GM12801 (cell line): ENCODE results near the gene KCP.

ENCODE experiments used
- CTCF ChIP-seq: IDR thresholded peaks from one replicate; pipeline ENCODE4 v1.5.1; 2011; ENCODE audit warnings: control low read depth; ENCODE audit not compliant: insufficient read length; ENCODE audit errors: extremely low read depth

The KCP gene

DNA sequence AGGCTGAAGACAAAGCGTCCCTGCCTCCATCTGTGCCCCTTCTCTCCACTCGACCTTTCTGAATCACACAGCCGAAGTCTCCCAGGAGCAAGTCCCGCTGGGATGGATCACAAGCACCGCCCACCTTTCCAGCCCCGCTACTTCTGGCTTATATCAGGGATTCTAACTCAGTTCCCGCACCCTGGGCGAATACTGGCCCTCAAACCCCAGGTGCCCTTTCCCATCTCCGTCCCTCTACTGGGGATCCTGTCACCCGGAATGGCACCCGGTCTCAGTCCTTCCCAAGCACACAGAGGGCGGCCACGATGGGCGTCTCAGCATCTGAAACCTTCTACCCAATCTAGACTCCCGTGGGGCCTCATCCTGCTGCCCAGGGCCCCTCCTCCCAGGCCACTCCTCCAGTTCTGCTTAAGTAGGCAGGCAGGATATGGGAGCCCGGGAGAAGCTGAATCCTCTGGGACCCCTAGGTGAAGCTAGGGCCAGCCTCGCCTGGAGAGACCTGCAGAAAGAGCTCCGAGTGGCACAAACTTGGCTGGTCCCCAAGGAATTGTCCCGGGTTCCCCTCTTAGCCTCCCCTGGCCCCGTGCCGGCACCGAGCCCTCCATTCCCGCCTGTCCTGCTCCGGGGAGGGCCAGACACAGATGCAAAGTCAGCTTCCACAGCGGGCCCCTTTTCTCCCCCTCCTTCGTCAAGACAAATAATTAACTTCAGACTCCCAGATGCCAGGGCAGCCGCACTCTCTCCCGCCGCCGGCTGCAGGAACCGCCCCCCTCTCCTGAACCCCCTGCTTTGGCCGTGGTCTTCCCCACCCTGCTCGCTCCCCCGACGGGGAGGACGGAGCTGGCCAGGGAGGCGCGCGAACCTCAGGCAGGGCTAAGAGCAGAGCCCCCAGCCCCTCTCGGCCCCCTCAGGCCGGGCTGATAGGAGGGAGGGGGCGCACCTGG lies 612 bp downstream of the KCP start:
- no peak for TF ChIP-seq CTCF

- no peak for TF ChIP-seq CTCF
Measured at GRCh38 chr7:128908750-128909624, 1.5 kb downstream of the KCP start.

DNA sequence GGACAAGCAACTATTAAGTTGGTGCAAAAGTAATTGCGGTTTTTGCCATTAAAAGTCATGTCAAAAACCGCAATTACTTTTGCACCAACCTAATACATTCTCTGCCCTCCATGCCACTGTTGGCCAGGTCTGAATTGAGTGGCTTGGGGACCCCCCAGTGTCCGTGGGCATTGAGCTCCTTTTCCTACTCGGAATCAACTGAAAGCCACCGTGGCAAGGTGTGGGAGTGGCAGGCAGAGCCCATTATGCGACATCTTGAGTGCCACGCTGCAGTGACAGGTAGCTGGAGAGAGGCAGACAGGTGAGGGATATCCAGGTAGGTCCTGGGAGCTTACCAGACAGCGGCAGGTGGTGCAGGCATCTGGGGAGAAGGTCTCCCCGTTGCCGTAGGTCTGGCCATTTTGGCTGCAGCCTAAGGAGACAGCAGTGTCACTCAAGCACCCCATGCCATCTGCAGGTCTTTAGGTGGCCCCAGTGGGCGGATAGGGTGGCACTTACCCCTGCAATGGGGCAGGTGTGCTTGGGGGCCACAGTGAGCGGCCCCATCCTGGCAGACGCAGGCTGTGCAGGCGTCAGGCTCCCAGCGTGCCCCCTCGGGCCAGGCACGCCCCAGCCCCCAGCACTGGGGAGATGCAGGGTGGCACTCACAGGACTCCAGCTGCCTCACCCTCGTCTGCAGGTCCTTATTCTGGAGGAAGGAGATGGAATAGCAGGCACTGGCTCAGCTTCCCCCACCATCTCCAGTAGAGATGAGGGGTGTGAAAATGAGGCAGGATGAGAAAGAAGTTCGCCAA lies 3.5 kb downstream of the KCP start:
- no peak for TF ChIP-seq CTCF

GRCh38 chr7:128906001-128906765 lies 4.3 kb downstream of the KCP start:
- no peak for TF ChIP-seq CTCF

GRCh38 chr7:128904381-128905197 lies 5.9 kb downstream of the KCP start:
- TF ChIP-seq CTCF = no peak

GRCh38 chr7:128903621-128904361 lies 6.7 kb downstream of the KCP start:
- TF ChIP-seq CTCF = no peak
